Stimulated activated CD8-positive, alpha-beta memory T cell treated with anti-CD3 and anti-CD28 coated beads, Interleukin-7, amount 100 ng/mL, for 1 hour (primary cell): ENCODE data around the gene TEX54.

Experiments used
- DNase-seq, 2 donors: peaks; one replicate each; pipeline ENCODE4 v3.0.0-alpha.2; 2020; ENCODE audit warnings: low read depth in 2 of 2

TEX54 gene

GRCh38 chr11:62788991-62789390 lies 43.6 kb downstream of the TEX54 start:
- no peak for DNase-seq

GRCh38 chr11:62787005-62787759 lies 45.5 kb downstream of the TEX54 start, which contains the start of gene TMEM179B:
Gene TMEM179B (plus strand): TSS chr11:62787402. CDS start chr11:62787432, 30 bp downstream.
- DNase-seq, result peak; percentile 95 to 98

DNA sequence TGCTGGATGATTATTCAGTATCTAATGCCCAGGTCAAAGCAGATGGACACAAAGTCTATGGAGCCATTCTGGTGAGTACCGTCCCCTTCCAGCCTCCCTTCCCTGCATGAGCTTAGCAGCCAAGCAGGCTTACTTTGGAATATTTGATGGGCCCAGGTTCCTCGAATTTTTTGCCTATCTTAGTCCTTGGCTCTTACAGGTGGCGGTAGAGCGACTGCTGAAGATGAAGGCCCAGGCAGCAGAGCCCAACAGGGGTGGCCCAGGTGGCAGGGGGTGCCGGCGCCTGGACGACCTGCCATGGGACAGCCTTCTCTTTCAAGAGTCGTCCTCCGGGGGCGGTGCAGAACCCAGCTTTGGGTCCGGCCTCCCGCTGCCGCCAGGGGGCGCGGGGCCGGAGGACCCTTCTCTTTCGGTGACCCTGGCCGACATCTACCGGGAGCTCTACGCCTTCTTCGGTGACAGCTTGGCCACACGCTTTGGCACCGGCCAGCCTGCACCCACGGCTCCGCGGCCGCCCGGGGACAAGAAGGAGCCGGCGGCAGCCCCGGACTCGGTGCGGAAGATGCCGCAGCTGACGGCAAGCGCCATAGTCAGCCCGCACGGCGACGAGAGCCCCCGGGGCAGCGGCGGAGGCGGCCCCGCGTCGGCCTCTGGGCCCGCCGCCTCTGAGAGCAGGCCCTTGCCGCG lies 46.2 kb downstream of the TEX54 start:
- peak; percentile 61 to 75 for DNase-seq

DNA sequence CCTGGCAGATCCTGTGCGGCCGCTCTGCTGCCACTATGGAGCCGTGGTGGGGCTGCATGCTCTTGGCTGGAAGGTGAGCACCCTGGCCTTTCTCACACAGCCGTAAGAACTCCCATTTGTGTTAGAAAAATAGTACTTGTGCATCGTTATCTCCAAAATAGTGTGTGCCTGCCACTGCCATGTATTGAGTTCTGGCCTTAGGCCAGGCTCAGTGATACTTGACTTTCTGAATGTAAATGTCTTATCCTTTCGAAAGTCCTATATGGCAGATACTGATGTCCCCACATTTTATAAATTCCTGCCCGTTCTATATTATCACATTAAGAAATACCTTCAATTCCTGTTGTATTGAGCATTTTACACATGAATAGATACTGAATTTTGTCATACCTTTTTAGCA lies 49.9 kb downstream of the TEX54 start:
- DNase-seq, result no peak
